Keratinocyte (primary cell): ENCODE data around the gene TACR1.

Experiments
- CTCF ChIP-seq, 3 experiments: IDR thresholded peaks in 1 of 3; conservative IDR thresholded peaks in 1 of 3; optimal IDR thresholded peaks in 1 of 3; 2 replicates in 2 of 3; 3 replicates in 1 of 3; pipeline versions ENCODE3 to v1.5.1; 2011; ENCODE audit warnings: low read length in 3 of 3, mild to moderate bottlenecking in 3 of 3, moderate library complexity in 2 of 3, control low read depth in 1 of 3, inconsistent platforms in 1 of 3; ENCODE audit not compliant: insufficient read depth in 2 of 3; ENCODE audit errors: extremely low read depth in 1 of 3
- EZH2 ChIP-seq: IDR thresholded peaks from one replicate; pipeline ENCODE4 v1.6.1; 2012; ENCODE audit warnings: inconsistent platforms, mild to moderate bottlenecking, low read length, moderate library complexity

GRCh38 chr2:75192496-75192895, 6.8 kb downstream of the TACR1 start:
- TF ChIP-seq EZH2 (no peak), CTCF (optimal IDR thresholded peaks at IDR 0.05 in 1 of 3, IDR thresholded peaks at IDR 0.05 in 1 of 3, conservative IDR thresholded peaks at IDR 0.05 in 1 of 3; ENCODE audit: extremely low read depth in 1 of 3, insufficient read depth in 2 of 3, low read length in 3 of 3) (no peak)
